Stimulated activated CD8-positive, alpha-beta memory T cell treated with anti-CD3 and anti-CD28 coated beads, Interleukin-12 subunit alpha, Interleukin-12 subunit beta, amount 100 ng/mL, for 24 hours (primary cell): Measurements from ENCODE around the gene ZP1.

Experiments used
- DNase-seq: peaks from one replicate; pipeline ENCODE4 v3.0.0-alpha.2; 2020; ENCODE audit errors: extremely low read depth

Gene ZP1

GRCh38 chr11:60844045-60844869, 23.1 kb upstream of the ZP1 start:
- DNase-seq, result no peak

DNA sequence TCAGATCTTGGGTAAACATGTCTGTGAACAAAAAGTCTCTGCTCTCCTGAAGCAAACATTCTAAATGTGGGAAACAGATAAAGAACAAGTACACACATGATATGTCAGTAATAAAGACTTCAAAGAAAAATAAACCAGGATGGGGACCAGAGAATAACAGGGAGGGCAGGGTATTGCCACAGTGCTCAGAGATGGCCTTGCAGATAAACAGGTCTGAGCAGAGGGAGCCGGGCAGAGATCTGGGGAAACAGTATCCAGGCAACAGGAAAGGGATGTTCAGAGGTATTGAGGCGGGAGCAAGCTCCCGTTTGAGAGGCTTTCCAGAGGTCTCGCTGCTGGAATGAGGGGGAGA, 22.5 kb upstream of the ZP1 start:
- DNase-seq, result no peak

- DNase-seq, result no peak
Measured at GRCh38 chr11:60845338-60845737, 22.0 kb upstream of the ZP1 start.

- DNase-seq, result no peak
Measured at GRCh38 chr11:60847281-60847680, 20.1 kb upstream of the ZP1 start.

GRCh38 chr11:60847896-60848295, 19.4 kb upstream of the ZP1 start:
- DNase-seq, result no peak

DNA sequence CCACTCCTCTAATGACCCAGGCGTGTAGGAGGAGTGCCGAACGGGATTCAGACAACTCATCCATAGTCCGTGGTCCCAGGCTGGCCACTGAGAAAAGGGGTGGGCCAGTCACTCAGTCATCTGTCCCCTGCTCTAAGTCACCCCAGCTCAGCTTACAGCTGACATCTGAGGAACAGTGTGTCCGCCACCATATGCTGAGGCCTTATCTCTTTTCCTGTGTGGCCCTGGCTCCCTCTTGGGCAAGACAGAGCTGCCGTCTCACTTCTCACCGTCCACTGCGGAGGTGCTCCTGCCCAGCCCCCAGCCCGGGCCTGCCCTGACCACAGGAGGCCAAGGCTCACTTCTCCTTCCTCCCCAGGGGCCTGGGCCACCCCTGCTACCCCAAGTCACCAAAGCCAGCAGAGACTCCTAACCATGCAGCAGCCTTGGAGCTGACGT, 18.6 kb upstream of the ZP1 start:
- no peak for DNase-seq

GRCh38 chr11:60849641-60850520, 17.5 kb upstream of the ZP1 start:
- DNase-seq, result no peak

GRCh38 chr11:60851327-60852104, 15.8 kb upstream of the ZP1 start:
- no peak for DNase-seq

GRCh38 chr11:60852117-60852981, 15.0 kb upstream of the ZP1 start:
- DNase-seq, result no peak

DNA sequence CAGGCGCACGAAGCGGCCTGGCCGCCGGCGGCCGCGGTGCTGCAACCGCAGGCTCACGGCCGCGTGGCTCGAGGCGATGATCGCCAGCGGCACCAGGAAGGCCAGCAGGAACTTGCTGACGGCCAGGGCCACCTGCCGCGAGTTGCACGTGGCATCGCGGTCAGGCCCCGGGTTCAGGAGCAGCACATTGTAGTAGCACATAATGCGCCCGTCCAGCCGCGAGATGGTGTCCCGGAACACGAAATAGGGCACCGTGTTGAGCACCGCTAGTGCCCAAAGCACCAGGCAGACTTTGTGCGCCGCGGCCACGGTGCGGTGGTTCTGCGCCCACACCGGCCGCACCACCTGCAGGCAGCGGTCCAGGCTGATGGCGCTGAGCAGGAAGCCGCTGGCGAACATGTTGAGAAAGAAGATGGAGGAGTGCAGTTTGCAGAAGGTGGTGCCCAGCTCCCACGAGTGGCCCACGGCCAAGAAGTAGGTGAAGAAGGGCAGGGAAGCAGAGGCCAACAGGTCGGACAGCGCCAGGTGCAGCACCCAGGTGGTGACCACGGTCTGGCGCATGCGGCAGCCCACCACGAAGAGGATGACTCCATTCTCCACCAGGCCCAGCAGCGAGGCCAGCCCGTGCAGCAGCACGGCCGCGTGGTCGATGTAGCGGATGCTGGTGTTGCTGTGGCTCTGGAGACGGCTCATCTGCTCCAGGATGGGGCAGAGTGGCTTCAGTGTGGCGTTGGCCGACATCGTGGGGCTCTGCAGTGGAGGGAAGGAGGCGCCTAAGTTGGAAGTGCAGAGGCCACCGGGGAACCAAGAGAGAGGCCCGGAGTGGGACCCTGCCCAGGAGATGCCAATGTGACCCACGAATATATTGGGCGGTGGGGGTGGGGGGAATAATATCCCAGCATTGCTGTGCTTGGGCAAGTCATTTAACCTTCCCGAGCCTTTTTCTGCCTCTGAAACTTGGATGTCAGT, 14.1 kb upstream of the ZP1 start:
- no peak for DNase-seq

DNA sequence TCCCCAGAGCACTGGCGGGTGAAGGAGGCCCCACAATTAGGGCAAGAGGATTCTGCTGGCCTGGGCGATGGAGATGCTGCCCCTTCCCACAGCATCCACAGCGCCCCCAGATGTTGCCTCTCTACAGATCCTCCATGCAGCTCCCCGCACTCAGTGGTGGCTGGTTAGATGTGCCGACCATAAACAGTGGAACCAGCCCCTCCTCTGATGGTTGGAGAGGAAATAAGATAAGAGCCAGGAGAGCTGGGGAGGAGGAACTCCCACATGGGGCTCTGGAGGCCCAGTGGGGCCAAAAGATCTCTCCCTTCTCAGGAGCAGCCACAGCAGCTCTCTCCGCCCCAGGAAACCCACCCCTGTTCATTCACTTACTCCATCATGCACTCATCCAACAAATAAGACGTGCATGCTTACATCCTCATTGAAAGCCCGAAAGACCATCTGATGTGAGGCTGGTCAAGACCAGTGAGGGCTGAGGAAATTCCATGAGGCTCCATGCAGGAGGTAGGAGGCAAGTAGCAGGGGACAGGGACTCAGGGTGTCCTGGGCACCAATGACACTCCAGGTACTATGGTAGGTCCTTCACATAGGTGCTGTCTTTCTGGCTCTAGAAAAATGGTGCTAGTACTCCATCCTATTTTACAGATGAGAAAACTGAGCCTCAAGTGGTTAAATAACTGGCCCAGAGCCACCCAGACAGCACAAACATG, 13.0 kb upstream of the ZP1 start:
- no peak for DNase-seq

DNA sequence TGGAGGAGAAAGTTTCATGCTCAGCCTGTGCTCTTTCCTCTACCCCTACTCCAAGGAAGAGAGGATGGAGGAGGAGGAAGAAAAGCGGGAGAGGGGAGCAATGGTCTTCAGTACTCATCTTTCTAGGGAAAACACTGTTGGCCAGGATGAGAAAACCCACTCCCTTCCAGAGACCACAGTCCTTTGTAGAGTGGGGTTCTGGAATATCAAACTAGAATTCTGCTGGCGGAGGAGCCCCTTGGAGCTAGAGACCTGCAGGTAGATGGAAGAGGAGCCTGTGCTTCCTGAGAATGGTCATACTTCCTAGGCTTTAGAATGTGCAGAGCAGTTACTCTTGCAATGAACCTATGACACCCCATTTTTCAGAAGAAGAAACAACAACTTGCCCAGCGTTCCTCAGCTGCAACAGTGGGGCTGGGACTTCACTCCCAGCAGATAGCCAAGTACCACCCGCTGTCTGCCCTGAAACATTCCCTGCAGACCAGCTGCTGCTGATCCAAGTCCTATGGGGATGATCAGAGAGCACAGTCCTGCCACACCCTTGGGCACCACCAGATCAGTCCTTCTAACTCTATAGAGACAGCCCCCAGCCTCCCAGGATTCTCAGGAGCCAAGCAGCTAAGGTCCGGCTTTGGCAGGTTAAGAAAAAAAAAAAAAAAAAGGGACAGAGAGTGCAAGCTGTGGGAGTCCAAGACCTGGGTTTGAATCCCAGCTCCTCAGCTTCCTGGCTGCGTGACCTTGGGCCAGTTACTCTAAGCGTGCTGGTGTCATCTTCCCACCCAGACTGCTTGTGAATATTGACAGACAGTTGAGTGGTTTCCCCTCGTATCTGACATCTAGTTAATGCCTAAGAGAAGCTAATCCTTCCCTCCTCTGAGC, 12.3 kb upstream of the ZP1 start:
- DNase-seq, result no peak

- DNase-seq, result no peak
Measured at GRCh38 chr11:60855726-60856633, 11.4 kb upstream of the ZP1 start, which contains the start of gene PTGDR2. TSS of gene PTGDR2 (minus strand) at chr11:60855950. CDS start at chr11:60853722, 2,228 bp downstream.

DNA sequence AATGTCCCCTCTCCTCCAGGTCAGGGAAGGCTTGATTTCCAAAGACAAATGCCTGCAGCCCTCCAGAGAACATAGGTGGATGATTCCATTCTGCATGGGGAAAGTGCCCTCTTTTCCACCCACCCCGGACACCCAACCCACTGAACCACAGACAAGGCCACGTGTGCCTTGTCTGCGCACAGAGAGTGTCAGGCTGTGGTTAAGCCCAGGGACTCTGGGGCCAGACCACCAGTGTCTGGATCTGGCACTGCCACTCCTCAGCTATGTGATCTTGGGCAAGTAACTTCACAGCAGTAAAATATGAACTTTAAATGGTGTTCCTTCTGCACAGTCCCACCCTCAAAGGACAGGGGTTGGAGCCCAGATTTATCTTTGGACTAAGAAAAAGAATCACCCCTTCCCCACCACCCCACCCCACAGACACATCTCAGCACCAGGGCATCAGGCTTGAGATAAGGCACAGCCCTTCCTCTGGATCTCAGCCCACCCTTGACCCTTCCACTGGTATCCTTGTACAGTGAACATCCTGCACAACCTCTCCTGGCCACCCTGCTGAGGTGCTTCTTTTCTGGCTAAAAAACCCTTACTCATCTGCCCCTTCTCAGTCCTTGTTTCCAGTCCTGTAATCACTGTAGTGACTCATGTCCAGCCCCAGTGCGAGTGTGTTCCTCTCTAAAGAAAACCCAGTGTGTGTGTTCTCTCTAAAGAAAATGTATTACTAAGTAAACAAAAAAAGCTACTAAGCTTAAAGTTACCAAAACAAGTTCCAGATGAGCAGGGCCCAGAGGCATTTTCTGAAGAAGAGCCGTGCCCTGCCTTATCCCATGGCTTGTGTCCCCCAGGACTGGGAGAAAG, 9.7 kb upstream of the ZP1 start:
- DNase-seq, result no peak

DNA sequence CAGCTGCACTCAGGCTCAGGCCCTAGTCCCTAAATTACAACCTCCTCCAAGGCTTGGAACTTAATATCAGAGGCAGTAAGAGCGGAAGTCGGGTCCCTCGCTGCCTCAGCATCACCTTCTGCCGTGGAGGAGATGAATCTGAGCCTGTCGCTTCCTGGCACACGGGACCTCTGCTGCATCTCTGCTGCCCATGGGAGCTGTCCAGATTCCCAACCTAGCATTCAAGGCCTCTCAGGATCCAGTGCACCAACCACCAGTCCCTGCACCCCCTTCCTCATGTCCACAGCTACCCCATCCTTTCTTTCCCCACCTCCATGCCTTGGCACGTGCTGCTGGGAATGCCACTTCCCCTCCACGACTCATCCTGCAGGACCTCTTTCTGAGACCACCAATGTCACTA, 9.1 kb upstream of the ZP1 start:
- DNase-seq, result no peak

DNA sequence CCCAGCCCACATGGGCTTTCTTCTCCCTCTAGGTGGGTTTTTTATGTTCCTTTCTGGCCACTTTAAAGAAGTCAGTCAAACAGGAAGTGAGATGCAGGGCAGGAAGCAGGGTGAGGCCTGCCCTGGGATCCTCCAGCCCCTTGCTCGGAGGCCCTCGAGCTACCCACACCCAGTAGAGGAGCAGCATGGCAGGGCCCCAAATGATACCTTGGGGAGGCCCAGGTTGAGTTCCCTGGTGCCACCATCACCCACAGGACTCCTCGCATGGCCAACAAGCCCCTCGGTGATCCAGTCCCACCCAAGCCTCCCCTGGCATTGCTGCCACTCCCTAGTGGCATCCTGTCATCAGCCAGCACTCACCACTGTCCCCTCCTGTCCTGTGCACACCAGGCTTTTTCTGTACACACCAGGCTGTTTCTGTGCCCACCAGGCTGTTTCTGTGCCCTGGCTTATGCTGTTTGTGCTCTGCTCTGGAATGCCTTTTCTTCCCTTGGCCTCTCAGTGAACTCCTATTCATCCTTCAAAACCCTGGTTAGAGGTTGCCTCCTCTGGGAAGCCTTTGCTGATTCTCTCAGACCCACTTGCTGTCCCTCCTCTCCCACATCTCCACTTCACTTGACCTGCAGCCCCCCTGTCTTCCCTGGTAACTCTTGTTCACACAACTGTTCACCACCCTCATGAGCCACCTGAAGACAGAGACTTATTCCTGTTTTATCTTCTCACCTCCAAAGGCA, 8.4 kb upstream of the ZP1 start:
- DNase-seq, result no peak
